ENCODE data around the gene KDM5B.

DNA sequence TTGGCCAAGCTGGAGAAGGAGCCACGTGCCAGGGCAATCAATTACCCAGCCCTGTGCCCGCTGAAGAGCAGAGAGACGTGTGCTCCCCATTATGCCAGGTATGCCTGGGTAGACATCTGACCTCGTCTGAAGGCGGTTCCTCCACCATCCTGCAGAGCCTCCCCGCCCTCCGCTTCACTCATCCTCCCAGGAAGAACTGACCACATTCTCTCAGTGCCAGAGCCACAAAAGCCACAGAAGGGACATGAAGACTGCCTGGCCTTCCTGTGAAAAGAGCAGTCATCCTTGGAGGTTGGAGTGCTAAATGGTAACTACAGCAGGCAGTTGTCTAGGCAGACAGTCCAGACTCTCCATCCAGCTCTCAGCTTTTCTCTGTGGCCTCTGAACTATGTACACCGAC lies 109.9 kb downstream of the KDM5B start:
- no peak for TF ChIP-seq EZH2phosphoT487 (IDR thresholded peaks at IDR 0.05; ENCODE audit: borderline replicate concordance, low read depth, low read length)
- TF ChIP-seq, protein P1, sequence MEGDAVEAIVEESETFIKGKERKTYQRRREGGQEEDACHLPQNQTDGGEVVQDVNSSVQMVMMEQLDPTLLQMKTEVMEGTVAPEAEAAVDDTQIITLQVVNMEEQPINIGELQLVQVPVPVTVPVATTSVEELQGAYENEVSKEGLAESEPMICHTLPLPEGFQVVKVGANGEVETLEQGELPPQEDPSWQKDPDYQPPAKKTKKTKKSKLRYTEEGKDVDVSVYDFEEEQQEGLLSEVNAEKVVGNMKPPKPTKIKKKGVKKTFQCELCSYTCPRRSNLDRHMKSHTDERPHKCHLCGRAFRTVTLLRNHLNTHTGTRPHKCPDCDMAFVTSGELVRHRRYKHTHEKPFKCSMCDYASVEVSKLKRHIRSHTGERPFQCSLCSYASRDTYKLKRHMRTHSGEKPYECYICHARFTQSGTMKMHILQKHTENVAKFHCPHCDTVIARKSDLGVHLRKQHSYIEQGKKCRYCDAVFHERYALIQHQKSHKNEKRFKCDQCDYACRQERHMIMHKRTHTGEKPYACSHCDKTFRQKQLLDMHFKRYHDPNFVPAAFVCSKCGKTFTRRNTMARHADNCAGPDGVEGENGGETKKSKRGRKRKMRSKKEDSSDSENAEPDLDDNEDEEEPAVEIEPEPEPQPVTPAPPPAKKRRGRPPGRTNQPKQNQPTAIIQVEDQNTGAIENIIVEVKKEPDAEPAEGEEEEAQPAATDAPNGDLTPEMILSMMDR (conservative IDR thresholded peaks at IDR 0.05; ENCODE audit: low read length) = no peak
